ENCODE results near the gene KIAA1614. TPM values are rescaled to one million over a fixed set of nuclear protein-coding genes. Genes with fewer than 3 reads are reported as not detected.
"Not testable (repeated sequence)": the region's sequence is repeated elsewhere in the genome, so short reads cannot be mapped to it uniquely, and the experiment has no call there.

Gene KIAA1614
- total RNA-seq, 1 experiment from 2014 or later, result 0.32 TPM

GRCh38 chr1:180948641-180949615, 36.2 kb downstream of the KIAA1614 start:
- in situ Hi-C loops (cut with HindIII; ENCODE audit: low pct_unique_long_range_greater_than_20kb, low sequenced_read_pairs), result no loop called here
- DNase-seq (ENCODE audit: low read depth, low spot score), result no peak

GRCh38 chr1:180949616-180950000, 36.9 kb downstream of the KIAA1614 start:
- DNase-seq (ENCODE audit: low read depth, low spot score), result no peak
- in situ Hi-C loops (cut with HindIII; ENCODE audit: low pct_unique_long_range_greater_than_20kb, low sequenced_read_pairs), result no loop called here

GRCh38 chr1:180950321-180950720, 37.6 kb downstream of the KIAA1614 start:
- in situ Hi-C loops (cut with HindIII; ENCODE audit: low pct_unique_long_range_greater_than_20kb, low sequenced_read_pairs), result no loop called here
- no peak for DNase-seq (ENCODE audit: low read depth, low spot score)

GRCh38 chr1:180951186-180951745, 38.6 kb downstream of the KIAA1614 start:
- in situ Hi-C loops (cut with HindIII; ENCODE audit: low pct_unique_long_range_greater_than_20kb, low sequenced_read_pairs), result no loop called here
- no peak for DNase-seq (ENCODE audit: low read depth, low spot score)

- no peak for DNase-seq (ENCODE audit: low read depth, low spot score)
- in situ Hi-C loops (cut with HindIII; ENCODE audit: low pct_unique_long_range_greater_than_20kb, low sequenced_read_pairs), result no loop called here
Measured at GRCh38 chr1:180951836-180952656, 39.3 kb downstream of the KIAA1614 start.

- in situ Hi-C loops (cut with HindIII; ENCODE audit: low pct_unique_long_range_greater_than_20kb, low sequenced_read_pairs), result no loop called here
- DNase-seq (ENCODE audit: low read depth, low spot score), result no peak
Measured at GRCh38 chr1:180952657-180953013, 39.9 kb downstream of the KIAA1614 start.

GRCh38 chr1:180953291-180954004, 40.8 kb downstream of the KIAA1614 start:
- DNase-seq (ENCODE audit: low read depth, low spot score), result no peak
- in situ Hi-C loops (cut with HindIII; ENCODE audit: low pct_unique_long_range_greater_than_20kb, low sequenced_read_pairs), result no loop called here

- in situ Hi-C loops (cut with HindIII; ENCODE audit: low pct_unique_long_range_greater_than_20kb, low sequenced_read_pairs), result no loop called here
- no peak for DNase-seq (ENCODE audit: low read depth, low spot score)
Measured at GRCh38 chr1:180954005-180954800, 41.5 kb downstream of the KIAA1614 start.

GRCh38 chr1:180954801-180955165, 42.1 kb downstream of the KIAA1614 start:
- no peak for DNase-seq (ENCODE audit: low read depth, low spot score)

GRCh38 chr1:180956028-180956640, 43.4 kb downstream of the KIAA1614 start:
- no peak for DNase-seq (ENCODE audit: low read depth, low spot score)
- in situ Hi-C loops (cut with HindIII; ENCODE audit: low pct_unique_long_range_greater_than_20kb, low sequenced_read_pairs), result no loop called here

More at GRCh38 chr1:180954801-180955165, 42.1 kb downstream of the KIAA1614 start:
- in situ Hi-C loops (cut with HindIII; ENCODE audit: low pct_unique_long_range_greater_than_20kb, low sequenced_read_pairs), result no loop called here

- in situ Hi-C loops (cut with HindIII; ENCODE audit: low pct_unique_long_range_greater_than_20kb, low sequenced_read_pairs); DNase-seq (ENCODE audit: low read depth, low spot score): not testable (repeated sequence)
Measured at GRCh38 chr1:180959620-180960019, 46.9 kb downstream of the KIAA1614 start.

- DNase-seq (ENCODE audit: low read depth, low spot score), result no peak
- in situ Hi-C loops (cut with HindIII; ENCODE audit: low pct_unique_long_range_greater_than_20kb, low sequenced_read_pairs), result no loop called here
Measured at GRCh38 chr1:180961622-180962021, 48.9 kb downstream of the KIAA1614 start.

GRCh38 chr1:180962178-180962577, 49.5 kb downstream of the KIAA1614 start:
- no peak for DNase-seq (ENCODE audit: low read depth, low spot score)
- in situ Hi-C loops (cut with HindIII; ENCODE audit: low pct_unique_long_range_greater_than_20kb, low sequenced_read_pairs), result no loop called here

GRCh38 chr1:180964056-180964455, 51.4 kb downstream of the KIAA1614 start:
- in situ Hi-C loops (cut with HindIII; ENCODE audit: low pct_unique_long_range_greater_than_20kb, low sequenced_read_pairs), result no loop called here
- no peak for DNase-seq (ENCODE audit: low read depth, low spot score)

GRCh38 chr1:180964595-180964994, 51.9 kb downstream of the KIAA1614 start:
- DNase-seq (ENCODE audit: low read depth, low spot score), result no peak
- in situ Hi-C loops (cut with HindIII; ENCODE audit: low pct_unique_long_range_greater_than_20kb, low sequenced_read_pairs), result no loop called here

- DNase-seq (ENCODE audit: low read depth, low spot score), result no peak
- in situ Hi-C loops (cut with HindIII; ENCODE audit: low pct_unique_long_range_greater_than_20kb, low sequenced_read_pairs), result no loop called here
Measured at GRCh38 chr1:180966312-180966711, 53.6 kb downstream of the KIAA1614 start.

Measured in SK-MEL-5 (cell line).